Activated T-helper 2 cell treated with anti-CD3 and anti-CD28 coated beads, Interferon-gamma antibody, Interleukin-2, Interleukin-4, amounts not matched to agents 10 μg/mL and 5 μg/mL and 100 μg/mL, durations not matched to agents 14 hours and 24 hours and 36 hours (primary cell): ENCODE results near the gene PDE2A. TPM values are rescaled to one million over a fixed set of nuclear protein-coding genes. Genes with fewer than 3 reads are reported as not detected.

Experiments
- DNase-seq: peaks from one replicate; pipeline ENCODE4 v3.0.0; 2021; ENCODE audit warnings: low spot score
- H3K27ac Mint-ChIP-seq: one replicate; pipeline ENCODE4 v1.8.0; 2021; ENCODE audit warnings: mixed read lengths
- H3K27me3 Mint-ChIP-seq: one replicate; pipeline ENCODE4 v1.8.0; 2021; ENCODE audit warnings: low read depth, mixed read lengths
- H3K36me3 Mint-ChIP-seq: one replicate; pipeline ENCODE4 v1.8.0; 2021; ENCODE audit warnings: low read depth, mixed read lengths
- H3K4me1 Mint-ChIP-seq: one replicate; pipeline ENCODE4 v1.8.0; 2021; ENCODE audit warnings: low read depth, mixed read lengths
- H3K4me3 Mint-ChIP-seq: one replicate; pipeline ENCODE4 v1.8.0; 2021; ENCODE audit warnings: low read depth, mild to moderate bottlenecking, moderate library complexity, mixed read lengths
- H3K9me3 Mint-ChIP-seq: one replicate; pipeline ENCODE4 v1.8.0; 2021; ENCODE audit warnings: mixed read lengths
- intact Hi-C: fragments of 100-400 bp; cut with micrococcal nuclease; formaldehyde crosslinking; loops from one replicate; pipeline ENCODE4 v1.15.1; 2023
- total RNA-seq: library from RNA; stranded (reverse); gene quantifications from 2 replicates; pipeline ENCODE4 v1.2.3, GENCODE V29; 2022

PDE2A gene
- total RNA-seq, 1 donor from 2014 or later = 0.62 TPM

GRCh38 chr11:72712841-72713240, 38.6 kb upstream of the PDE2A start:
- no peak for DNase-seq
- peaks cover 38% of the 10 kb centered on the region for H3K36me3 Mint-ChIP-seq
- H3K4me1 Mint-ChIP-seq = peaks cover 3% of the 10 kb centered on the region
- no peaks in the 10 kb centered on the region for H3K27me3 Mint-ChIP-seq
- H3K27ac Mint-ChIP-seq = no peak overlapping the region
- H3K9me3 Mint-ChIP-seq = no peaks in the 10 kb centered on the region
- no peak overlapping the region for H3K4me3 Mint-ChIP-seq
- intact Hi-C loops = no loop called here

- H3K4me3 Mint-ChIP-seq = no peak overlapping the region
Measured at GRCh38 chr11:72712168-72712751, 38.0 kb upstream of the PDE2A start.

GRCh38 chr11:72711141-72711540, 36.9 kb upstream of the PDE2A start:
- no peak for DNase-seq
- peaks cover 3% of the 10 kb centered on the region for H3K4me1 Mint-ChIP-seq
- H3K9me3 Mint-ChIP-seq = no peaks in the 10 kb centered on the region
- peaks cover 53% of the 10 kb centered on the region for H3K36me3 Mint-ChIP-seq
- intact Hi-C loops = no loop called here
- H3K4me3 Mint-ChIP-seq = no peak overlapping the region
- no peak overlapping the region for H3K27ac Mint-ChIP-seq
- H3K27me3 Mint-ChIP-seq = no peaks in the 10 kb centered on the region

More at GRCh38 chr11:72712168-72712751, 38.0 kb upstream of the PDE2A start:
- intact Hi-C loops = no loop called here
- H3K27me3 Mint-ChIP-seq = no peaks in the 10 kb centered on the region
- no peaks in the 10 kb centered on the region for H3K9me3 Mint-ChIP-seq
- no peak for DNase-seq
- H3K36me3 Mint-ChIP-seq = peaks cover 42% of the 10 kb centered on the region
- peaks cover 3% of the 10 kb centered on the region for H3K4me1 Mint-ChIP-seq
- H3K27ac Mint-ChIP-seq = no peak overlapping the region

- Mint-ChIP-seq H3K27ac (no peak overlapping the region), H3K9me3 (no peaks in the 10 kb centered on the region), H3K36me3 (peaks cover 58% of the 10 kb centered on the region), H3K4me3 (no peak overlapping the region), H3K4me1 (peaks cover 3% of the 10 kb centered on the region), H3K27me3 (no peaks in the 10 kb centered on the region)
- intact Hi-C loops = no loop called here
- DNase-seq = no peak
Measured at GRCh38 chr11:72710278-72710677, 36.1 kb upstream of the PDE2A start.

GRCh38 chr11:72709478-72710238, 35.4 kb upstream of the PDE2A start:
- Mint-ChIP-seq H3K36me3 (peaks cover 64% of the 10 kb centered on the region), H3K9me3 (no peaks in the 10 kb centered on the region), H3K27me3 (no peaks in the 10 kb centered on the region), H3K4me1 (peaks cover under 1% of the 10 kb centered on the region), H3K27ac (no peak overlapping the region), H3K4me3 (no peak overlapping the region)
- intact Hi-C loops = no loop called here
- no peak for DNase-seq

GRCh38 chr11:72707032-72707431, 32.8 kb upstream of the PDE2A start:
- H3K27me3 Mint-ChIP-seq = no peaks in the 10 kb centered on the region
- no peak overlapping the region for H3K27ac Mint-ChIP-seq
- H3K9me3 Mint-ChIP-seq = no peaks in the 10 kb centered on the region
- intact Hi-C loops = no loop called here
- H3K36me3 Mint-ChIP-seq = peaks cover 60% of the 10 kb centered on the region
- H3K4me1 Mint-ChIP-seq = no peaks in the 10 kb centered on the region
- no peak overlapping the region for H3K4me3 Mint-ChIP-seq
- DNase-seq = no peak

GRCh38 chr11:72706579-72706978, 32.4 kb upstream of the PDE2A start:
- Mint-ChIP-seq H3K36me3 (peaks cover 60% of the 10 kb centered on the region), H3K4me3 (no peak overlapping the region), H3K4me1 (no peaks in the 10 kb centered on the region), H3K9me3 (no peaks in the 10 kb centered on the region), H3K27me3 (no peaks in the 10 kb centered on the region), H3K27ac (no peak overlapping the region)
- no peak for DNase-seq
- intact Hi-C loops = no loop called here

GRCh38 chr11:72705442-72706365, 31.5 kb upstream of the PDE2A start:
- H3K27ac Mint-ChIP-seq = no peak overlapping the region
- H3K4me3 Mint-ChIP-seq = no peak overlapping the region
- H3K9me3 Mint-ChIP-seq = no peaks in the 10 kb centered on the region
- H3K27me3 Mint-ChIP-seq = no peaks in the 10 kb centered on the region
- no peak for DNase-seq
- intact Hi-C loops = no loop called here
- H3K4me1 Mint-ChIP-seq = no peaks in the 10 kb centered on the region
- peaks cover 61% of the 10 kb centered on the region for H3K36me3 Mint-ChIP-seq

- Mint-ChIP-seq H3K4me1 (no peaks in the 10 kb centered on the region), H3K27me3 (no peaks in the 10 kb centered on the region), H3K27ac (no peak overlapping the region), H3K36me3 (peaks cover 63% of the 10 kb centered on the region), H3K9me3 (no peaks in the 10 kb centered on the region), H3K4me3 (no peak overlapping the region)
- no peak for DNase-seq
- intact Hi-C loops = no loop called here
Measured at GRCh38 chr11:72704783-72705265, 30.6 kb upstream of the PDE2A start.

GRCh38 chr11:72704028-72704782, 30.0 kb upstream of the PDE2A start:
- Mint-ChIP-seq H3K4me1 (no peaks in the 10 kb centered on the region), H3K4me3 (no peak overlapping the region), H3K27ac (no peak overlapping the region), H3K9me3 (no peaks in the 10 kb centered on the region), H3K36me3 (peaks cover 63% of the 10 kb centered on the region), H3K27me3 (no peaks in the 10 kb centered on the region)
- intact Hi-C loops = no loop called here
- DNase-seq = no peak

GRCh38 chr11:72703267-72704008, 29.2 kb upstream of the PDE2A start:
- H3K4me1 Mint-ChIP-seq = no peaks in the 10 kb centered on the region
- no peak for DNase-seq
- intact Hi-C loops = no loop called here
- no peaks in the 10 kb centered on the region for H3K27me3 Mint-ChIP-seq
- H3K27ac Mint-ChIP-seq = no peak overlapping the region
- no peak overlapping the region for H3K4me3 Mint-ChIP-seq
- peaks cover 63% of the 10 kb centered on the region for H3K36me3 Mint-ChIP-seq
- no peaks in the 10 kb centered on the region for H3K9me3 Mint-ChIP-seq
